HG03432 (cell line): ENCODE data around the gene JARID2.

Experiments
- ATAC-seq: cut with Tn5 transposase; IDR thresholded peaks from one replicate; pipeline ENCODE4 v1.9.1; 2021; ENCODE audit warnings: mild to moderate bottlenecking, moderate library complexity; ENCODE audit not compliant: unreplicated experiment

Gene JARID2

GRCh38 chr6:15500901-15501825 is 255.3 kb downstream of the JARID2 start:
- ATAC-seq = no peak

- no peak for ATAC-seq
Observed at GRCh38 chr6:15501826-15502445, 256.1 kb downstream of the JARID2 start.

GRCh38 chr6:15502446-15503345 is 256.8 kb downstream of the JARID2 start:
- no peak for ATAC-seq

DNA sequence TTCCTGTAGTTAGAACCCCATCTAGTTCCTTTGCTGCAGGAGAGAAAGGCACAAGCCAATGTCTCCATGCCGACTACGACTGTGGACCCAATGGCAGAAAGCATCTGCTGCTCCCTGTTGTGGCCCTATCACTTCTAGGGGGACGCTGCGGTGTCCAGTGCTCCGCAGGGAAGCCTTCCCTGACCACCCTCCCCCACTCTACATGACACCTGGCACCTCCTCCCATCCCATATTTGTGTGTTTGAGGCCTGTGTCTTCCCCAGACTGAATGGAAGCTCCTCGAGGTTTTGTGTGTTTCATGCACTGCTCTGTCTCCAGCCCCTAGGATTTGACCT is 257.4 kb downstream of the JARID2 start:
- ATAC-seq = no peak

DNA sequence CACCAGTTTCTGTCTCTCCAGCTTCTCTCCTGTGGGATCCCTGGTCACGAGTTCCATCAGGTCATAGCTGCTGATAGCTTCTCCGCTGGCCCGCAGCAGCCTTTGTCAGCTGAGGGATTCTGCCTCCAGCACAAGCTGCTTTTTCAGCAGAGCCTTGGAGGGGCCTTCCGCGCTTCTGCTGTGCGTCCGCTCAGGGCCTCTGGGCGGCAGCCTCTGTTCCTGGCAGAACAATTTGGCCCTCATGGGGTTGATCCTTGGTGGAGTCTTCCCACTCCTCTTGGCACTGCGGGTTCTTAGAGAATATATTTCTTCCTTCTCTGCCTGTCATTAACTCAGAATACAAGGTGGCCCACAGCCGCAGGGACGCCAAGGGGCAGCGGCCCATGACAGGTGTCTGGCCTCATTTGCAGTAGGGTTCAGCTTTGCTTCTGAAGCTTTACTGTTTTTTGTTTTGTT is 258.2 kb downstream of the JARID2 start:
- no peak for ATAC-seq

DNA sequence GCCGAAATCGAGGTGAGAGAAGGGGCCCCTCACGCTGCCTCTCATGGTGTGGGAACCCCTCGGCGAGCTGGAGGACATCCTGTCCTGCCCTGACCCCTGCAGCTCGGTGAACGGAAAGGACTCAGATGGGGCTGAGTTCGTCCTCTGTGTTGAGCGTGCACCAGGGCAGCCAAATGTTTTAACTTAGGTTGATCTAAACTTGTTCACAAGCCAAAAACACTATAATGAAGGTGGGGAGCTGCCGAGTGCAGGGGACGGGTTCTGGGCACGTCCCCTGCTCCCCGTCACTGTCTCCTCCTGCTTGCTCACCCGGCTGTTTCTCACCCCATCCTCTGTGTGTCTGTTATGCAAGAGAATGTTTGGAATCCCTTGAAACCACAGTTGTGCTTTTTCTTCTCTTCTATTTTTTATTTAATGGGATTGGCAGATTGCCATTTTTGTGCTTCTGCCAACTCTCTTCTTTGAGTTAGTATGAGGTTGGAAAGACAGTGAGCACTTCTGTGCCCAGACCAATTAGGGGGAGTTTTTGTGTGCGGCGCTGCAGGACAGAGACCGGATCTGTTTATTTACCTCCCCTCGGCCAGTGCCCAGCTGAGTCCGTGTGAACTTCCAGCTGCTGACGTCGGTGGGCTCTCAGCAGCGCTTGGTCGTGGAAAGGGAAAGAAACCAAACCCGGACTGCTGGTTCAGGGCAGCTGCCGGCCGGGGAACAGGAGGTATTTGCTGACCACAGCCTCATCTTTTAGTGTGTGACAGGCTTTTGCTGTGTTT is 258.9 kb downstream of the JARID2 start:
- ATAC-seq = no peak

DNA sequence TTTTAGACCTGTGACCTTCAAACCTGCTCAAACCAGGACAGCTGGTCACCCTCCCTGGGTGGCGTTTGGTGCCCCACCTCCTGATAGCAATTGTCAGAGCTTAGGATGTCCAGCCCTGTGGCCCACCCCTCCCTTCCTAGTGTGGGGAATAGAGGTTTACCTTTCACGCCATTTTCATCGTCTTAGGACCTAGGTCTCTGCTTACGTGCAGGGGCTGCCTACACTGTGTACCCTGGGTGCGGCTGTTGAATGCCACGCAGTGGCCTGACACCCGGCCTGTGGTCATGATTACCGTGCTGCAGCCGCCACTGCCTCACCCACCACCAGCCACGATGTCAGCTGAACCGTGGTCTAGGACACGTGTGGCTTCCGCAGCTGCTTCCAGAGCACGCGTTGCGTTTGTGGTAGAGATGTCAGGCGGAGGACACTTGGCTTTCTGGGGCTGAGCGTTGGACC is 259.6 kb downstream of the JARID2 start:
- no peak for ATAC-seq

DNA sequence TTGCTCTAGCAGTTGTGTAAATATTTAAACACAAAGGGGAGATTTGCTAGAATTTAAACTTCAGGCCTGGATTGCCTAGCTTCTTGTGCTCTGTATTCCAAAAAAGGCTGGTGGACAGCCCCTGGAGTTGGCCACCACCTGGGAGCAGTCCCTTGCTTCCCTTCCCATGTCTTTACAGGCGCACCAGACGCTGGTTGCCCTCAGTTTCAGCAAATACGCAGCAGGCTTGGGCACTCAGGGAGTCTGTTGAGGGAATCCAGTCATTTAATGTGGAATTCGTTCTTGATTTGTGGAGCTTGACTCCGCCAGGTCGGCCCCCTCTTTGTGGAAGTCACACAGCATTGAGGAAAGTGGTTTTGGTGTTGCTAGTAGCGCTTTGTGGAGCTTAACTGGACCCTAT is 260.2 kb downstream of the JARID2 start:
- no peak for ATAC-seq

DNA sequence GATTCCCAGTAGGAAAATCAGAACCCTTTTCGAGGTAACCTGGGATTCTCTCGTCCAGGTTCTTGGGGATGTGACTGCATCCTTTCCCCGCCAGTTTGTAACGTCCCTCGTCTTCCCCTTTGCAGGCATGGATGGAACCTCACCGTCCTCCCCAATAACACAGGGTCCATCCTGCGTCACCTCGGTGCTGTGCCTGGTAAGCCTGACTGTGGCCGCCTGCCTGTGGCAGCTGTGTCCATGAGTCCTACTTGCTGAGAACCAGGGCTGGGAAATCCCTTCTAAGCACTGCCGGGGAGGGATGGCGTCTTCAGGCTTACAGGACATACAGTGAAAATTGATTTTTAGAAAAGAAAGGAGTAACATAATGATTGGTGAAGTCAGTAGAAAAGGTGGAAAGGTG is 261.4 kb downstream of the JARID2 start:
- ATAC-seq = no peak

DNA sequence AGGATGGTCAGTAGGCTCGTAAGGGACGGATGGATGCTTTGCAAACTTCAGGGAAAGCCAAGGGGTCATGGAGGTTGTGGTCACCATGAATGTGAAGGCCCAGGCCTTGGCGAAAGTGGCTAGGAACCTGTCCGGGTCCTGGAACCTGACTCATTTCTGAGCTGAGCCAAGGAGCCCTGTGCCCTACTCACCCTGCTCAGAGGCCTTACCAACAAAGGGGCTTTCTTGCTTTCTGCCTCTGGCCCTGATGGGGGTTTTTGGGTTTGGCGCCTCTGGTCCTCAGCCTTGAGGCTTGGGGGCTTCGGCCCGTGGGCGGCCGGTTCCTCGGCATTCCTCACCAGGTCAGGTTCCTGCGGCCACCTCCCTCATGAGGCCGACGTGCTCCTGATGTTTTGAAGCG is 261.9 kb downstream of the JARID2 start:
- no peak for ATAC-seq

DNA sequence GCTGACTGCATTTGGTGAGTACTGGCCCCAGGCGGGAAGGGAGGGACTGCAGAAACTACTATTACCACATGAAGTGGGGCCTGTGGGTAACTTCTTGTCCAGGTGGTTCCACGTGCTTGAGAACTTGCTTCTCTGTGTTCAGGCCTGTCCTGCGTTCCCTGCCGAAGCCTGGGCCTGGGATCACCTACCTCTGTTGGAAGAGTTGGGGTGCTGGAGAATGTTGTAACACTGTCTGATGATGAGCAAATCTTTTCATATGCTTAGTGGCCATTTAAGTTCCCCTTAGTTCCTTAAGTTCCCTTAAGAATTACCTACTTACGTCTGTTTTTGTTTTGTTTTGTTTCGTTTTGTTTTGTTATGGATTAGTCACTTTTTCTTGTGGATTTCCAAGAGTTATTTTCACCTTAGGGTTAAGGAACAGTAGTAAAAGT is 262.6 kb downstream of the JARID2 start:
- no peak for ATAC-seq

DNA sequence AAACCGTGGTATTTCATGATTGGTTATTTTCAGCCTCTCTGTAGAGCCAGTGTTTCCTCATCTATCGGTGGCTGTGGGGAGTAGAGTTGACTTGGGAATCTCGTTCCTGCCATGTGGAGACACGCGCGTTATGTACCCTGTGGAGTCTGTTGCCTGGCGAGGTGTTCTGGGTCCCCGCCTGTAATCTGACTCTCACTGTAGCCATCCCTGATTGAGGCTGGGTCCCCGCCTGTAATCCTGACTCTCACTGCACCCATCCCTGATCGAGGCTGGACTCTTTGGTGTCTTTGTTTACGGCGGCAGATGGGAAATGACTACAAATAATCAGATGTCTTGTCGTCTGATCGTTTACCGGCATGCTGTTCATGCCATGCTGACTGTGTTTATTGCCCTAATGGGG is 263.1 kb downstream of the JARID2 start:
- ATAC-seq = no peak

DNA sequence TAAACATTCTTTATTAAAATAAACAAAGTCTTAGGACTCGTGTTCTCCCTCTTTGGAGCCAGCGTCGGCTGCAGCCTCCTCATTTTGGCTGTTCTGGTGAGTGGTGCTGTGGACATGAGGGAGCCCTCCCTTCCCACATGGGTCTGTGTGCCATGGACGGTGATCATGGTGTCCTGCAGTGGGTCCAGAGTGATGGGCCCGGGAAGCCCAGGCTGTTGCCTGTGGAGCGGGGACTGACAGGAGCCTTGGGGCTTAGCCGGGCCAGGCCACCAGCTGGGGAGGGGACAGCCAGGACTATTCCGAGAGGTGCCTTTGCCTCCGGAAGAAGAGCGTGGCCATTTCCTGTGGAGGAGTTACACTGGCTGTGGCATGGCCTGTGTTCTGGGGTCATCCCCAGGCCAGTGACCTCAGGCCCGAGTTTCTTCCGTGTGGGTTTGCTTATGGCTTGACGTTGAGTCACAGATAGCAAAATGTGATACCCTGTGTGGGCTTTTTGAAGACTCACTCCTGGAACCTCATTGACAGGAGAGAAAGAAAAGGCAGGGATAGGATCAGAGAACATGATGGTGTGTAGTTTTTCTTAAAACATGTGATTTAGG is 263.6 kb downstream of the JARID2 start:
- ATAC-seq = no peak

GRCh38 chr6:15510121-15510520 is 264.3 kb downstream of the JARID2 start:
- no peak for ATAC-seq

DNA sequence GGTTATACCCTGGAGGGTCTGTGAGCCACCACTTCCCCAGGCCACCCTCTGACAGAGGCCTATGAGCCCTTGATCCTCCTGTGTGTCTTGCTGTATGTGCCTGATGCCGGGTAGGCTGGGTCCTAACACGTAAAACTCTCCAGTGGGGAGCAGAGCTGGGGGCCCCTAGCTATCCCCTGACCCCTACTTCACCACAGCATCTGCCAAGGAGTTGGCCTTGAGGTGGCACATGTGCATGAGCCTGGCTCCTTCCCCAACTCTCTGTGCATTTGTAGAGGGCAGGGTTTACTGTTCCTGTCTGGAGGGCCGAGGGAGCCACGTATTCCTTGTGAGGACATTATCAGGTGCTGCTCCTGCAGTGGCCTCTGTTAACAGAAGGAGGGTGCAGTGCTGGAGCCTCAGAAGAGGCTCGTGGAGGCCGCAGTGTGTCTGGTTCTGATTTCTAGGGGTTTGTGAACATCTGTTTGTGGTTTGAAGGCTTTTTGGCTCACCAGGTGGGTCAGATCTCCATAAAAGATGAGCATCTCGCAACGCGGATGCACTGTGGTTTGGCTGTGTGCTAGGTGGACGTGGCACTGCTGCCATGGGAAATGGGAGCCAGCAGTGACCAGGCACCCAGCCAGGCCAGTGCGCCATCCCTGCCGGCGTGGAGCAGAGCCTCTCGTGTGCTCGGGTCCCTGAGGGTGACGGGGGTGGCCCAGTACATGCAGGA is 264.8 kb downstream of the JARID2 start:
- no peak for ATAC-seq

DNA sequence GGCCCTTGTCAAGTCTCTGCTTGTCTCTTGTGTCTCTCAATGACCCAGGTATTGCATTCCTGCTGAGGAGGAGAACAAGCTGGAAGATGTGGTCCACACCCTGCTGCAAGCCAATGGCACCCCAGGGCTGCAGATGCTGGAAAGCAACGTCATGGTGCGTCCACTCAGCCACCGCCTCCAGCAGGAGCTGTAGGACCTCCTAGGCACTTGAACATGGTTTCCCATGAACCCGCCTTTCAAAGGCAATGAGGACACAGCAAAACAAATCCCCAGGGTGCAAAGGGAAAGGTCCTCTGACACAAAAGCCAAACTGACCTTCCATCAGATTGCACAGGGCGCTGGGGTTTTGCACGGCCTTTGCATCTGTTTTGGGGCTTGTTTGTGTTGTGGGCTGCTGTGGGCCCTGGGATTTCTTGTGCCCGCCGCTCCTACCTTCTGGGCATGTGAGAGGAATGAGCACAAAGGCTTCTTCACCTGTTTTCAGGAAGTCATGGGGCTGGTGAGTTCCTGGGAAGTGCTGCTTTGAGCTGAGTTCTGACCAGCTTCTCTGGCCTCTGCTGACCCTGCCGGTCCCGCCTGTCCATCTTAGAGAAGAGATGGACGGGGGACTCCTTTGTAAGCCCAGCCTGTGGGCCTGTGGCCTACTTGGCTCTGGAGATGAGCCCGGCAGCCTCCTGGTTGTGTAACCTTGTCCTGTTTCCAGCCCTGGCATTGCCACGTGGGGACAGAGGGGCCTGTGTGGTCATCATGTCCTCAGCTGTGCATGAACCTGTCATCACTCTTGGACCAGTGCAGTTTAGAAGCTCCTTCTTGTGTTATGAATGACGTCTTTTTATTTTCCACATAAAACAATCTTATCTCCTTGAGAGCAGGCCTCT is 265.6 kb downstream of the JARID2 start:
- no peak for ATAC-seq

GRCh38 chr6:15512126-15512525 is 266.3 kb downstream of the JARID2 start:
- ATAC-seq = no peak

GRCh38 chr6:15512721-15513120 is 266.9 kb downstream of the JARID2 start:
- no peak for ATAC-seq
